ENCODE data around the gene PTPRS.

PTPRS gene

DNA sequence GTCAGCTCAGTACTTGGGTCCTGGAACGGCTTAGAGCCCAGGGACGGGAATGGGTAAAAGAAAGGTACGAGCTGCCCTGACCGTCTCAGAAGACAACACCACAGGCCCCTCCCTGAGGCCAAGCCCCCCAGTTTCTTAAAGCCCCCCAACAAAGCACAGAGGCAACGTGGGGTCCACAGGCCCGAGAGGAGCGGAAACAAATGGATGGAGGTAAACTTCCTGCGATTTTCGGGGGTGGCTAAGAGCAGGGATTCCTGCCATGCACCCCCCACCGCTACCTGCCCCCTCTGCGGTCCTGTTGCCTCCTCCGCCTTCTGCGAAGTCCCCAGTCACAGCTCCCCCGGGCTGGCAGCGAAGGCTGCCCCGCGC, 48.2 kb downstream of the PTPRS start (continued):
- TF ChIP-seq ZNF560 (tag by site-specific recombination; IDR thresholded peaks at IDR 0.05; ENCODE audit: borderline replicate concordance) (no peak), ZNF664 (tag by site-specific recombination; IDR thresholded peaks at IDR 0.05) (no peak), ZNF654 (tag by site-specific recombination; IDR thresholded peaks at IDR 0.05; ENCODE audit: low read depth) (no peak), BCL11A (tag by site-specific recombination; IDR thresholded peaks at IDR 0.05; ENCODE audit: low read depth) (no peak), ZNF658 (tag by site-specific recombination; IDR thresholded peaks at IDR 0.05) (no peak), ZBTB8A (tag by site-specific recombination; IDR thresholded peaks at IDR 0.05) (no peak), ZNF558 (tag by site-specific recombination; IDR thresholded peaks at IDR 0.05) (no peak), ZNF701 (tag by site-specific recombination; IDR thresholded peaks at IDR 0.05) (no peak), ZNF175 (tag by site-specific recombination; IDR thresholded peaks at IDR 0.05) (no peak), ZNF184 (tag by site-specific recombination; IDR thresholded peaks at IDR 0.05) (no peak), SCRT1 (tag by site-specific recombination; IDR thresholded peaks at IDR 0.05; ENCODE audit: borderline replicate concordance) (no peak), ZNF292 (tag by site-specific recombination; IDR thresholded peaks at IDR 0.05; ENCODE audit: borderline replicate concordance, low read depth) (no peak), ZNF830 (tag by site-specific recombination; IDR thresholded peaks at IDR 0.05; ENCODE audit: low read depth) (no peak), ZNF792 (tag by site-specific recombination; IDR thresholded peaks at IDR 0.05) (no peak), ZNF274 (IDR thresholded peaks at IDR 0.05; ENCODE audit: low read length) (no peak), ZNF274 (tag by site-specific recombination; IDR thresholded peaks at IDR 0.05; ENCODE audit: borderline replicate concordance) (no peak), ZBTB20 (tag by site-specific recombination; IDR thresholded peaks at IDR 0.05) (no peak)
- TF ChIP-seq, protein P1, sequence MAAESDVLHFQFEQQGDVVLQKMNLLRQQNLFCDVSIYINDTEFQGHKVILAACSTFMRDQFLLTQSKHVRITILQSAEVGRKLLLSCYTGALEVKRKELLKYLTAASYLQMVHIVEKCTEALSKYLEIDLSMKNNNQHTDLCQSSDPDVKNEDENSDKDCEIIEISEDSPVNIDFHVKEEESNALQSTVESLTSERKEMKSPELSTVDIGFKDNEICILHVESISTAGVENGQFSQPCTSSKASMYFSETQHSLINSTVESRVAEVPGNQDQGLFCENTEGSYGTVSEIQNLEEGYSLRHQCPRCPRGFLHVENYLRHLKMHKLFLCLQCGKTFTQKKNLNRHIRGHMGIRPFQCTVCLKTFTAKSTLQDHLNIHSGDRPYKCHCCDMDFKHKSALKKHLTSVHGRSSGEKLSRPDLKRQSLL (tag by site-specific recombination; IDR thresholded peaks at IDR 0.05), result no peak
- TF ChIP-seq, protein P2, sequence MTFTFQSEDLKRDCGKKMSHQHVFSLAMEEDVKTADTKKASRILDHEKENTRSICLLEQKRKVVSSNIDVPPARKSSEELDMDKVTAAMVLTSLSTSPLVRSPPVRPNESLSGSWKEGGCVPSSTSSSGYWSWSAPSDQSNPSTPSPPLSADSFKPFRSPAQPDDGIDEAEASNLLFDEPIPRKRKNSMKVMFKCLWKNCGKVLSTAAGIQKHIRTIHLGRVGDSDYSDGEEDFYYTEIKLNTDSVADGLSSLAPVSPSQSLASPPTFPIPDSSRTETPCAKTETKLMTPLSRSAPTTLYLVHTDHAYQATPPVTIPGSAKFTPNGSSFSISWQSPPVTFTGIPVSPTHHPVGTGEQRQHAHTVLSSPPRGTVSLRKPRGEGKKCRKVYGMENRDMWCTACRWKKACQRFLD (tag by site-specific recombination; IDR thresholded peaks at IDR 0.05), result no peak
- TF ChIP-seq, protein P3, sequence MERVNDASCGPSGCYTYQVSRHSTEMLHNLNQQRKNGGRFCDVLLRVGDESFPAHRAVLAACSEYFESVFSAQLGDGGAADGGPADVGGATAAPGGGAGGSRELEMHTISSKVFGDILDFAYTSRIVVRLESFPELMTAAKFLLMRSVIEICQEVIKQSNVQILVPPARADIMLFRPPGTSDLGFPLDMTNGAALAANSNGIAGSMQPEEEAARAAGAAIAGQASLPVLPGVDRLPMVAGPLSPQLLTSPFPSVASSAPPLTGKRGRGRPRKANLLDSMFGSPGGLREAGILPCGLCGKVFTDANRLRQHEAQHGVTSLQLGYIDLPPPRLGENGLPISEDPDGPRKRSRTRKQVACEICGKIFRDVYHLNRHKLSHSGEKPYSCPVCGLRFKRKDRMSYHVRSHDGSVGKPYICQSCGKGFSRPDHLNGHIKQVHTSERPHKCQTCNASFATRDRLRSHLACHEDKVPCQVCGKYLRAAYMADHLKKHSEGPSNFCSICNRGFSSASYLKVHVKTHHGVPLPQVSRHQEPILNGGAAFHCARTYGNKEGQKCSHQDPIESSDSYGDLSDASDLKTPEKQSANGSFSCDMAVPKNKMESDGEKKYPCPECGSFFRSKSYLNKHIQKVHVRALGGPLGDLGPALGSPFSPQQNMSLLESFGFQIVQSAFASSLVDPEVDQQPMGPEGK (tag by site-specific recombination; IDR thresholded peaks at IDR 0.05), result peak; percentile 55
- TF ChIP-seq, protein P4, sequence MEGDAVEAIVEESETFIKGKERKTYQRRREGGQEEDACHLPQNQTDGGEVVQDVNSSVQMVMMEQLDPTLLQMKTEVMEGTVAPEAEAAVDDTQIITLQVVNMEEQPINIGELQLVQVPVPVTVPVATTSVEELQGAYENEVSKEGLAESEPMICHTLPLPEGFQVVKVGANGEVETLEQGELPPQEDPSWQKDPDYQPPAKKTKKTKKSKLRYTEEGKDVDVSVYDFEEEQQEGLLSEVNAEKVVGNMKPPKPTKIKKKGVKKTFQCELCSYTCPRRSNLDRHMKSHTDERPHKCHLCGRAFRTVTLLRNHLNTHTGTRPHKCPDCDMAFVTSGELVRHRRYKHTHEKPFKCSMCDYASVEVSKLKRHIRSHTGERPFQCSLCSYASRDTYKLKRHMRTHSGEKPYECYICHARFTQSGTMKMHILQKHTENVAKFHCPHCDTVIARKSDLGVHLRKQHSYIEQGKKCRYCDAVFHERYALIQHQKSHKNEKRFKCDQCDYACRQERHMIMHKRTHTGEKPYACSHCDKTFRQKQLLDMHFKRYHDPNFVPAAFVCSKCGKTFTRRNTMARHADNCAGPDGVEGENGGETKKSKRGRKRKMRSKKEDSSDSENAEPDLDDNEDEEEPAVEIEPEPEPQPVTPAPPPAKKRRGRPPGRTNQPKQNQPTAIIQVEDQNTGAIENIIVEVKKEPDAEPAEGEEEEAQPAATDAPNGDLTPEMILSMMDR (tag by site-specific recombination; IDR thresholded peaks at IDR 0.05), result no peak
- TF ChIP-seq, protein P5, sequence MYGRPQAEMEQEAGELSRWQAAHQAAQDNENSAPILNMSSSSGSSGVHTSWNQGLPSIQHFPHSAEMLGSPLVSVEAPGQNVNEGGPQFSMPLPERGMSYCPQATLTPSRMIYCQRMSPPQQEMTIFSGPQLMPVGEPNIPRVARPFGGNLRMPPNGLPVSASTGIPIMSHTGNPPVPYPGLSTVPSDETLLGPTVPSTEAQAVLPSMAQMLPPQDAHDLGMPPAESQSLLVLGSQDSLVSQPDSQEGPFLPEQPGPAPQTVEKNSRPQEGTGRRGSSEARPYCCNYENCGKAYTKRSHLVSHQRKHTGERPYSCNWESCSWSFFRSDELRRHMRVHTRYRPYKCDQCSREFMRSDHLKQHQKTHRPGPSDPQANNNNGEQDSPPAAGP (tag by site-specific recombination; IDR thresholded peaks at IDR 0.05), result no peak
- TF ChIP-seq, protein P6, sequence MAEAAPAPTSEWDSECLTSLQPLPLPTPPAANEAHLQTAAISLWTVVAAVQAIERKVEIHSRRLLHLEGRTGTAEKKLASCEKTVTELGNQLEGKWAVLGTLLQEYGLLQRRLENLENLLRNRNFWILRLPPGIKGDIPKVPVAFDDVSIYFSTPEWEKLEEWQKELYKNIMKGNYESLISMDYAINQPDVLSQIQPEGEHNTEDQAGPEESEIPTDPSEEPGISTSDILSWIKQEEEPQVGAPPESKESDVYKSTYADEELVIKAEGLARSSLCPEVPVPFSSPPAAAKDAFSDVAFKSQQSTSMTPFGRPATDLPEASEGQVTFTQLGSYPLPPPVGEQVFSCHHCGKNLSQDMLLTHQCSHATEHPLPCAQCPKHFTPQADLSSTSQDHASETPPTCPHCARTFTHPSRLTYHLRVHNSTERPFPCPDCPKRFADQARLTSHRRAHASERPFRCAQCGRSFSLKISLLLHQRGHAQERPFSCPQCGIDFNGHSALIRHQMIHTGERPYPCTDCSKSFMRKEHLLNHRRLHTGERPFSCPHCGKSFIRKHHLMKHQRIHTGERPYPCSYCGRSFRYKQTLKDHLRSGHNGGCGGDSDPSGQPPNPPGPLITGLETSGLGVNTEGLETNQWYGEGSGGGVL (tag by site-specific recombination; IDR thresholded peaks at IDR 0.05), result peak; percentile 89
- TF ChIP-seq, protein P7, sequence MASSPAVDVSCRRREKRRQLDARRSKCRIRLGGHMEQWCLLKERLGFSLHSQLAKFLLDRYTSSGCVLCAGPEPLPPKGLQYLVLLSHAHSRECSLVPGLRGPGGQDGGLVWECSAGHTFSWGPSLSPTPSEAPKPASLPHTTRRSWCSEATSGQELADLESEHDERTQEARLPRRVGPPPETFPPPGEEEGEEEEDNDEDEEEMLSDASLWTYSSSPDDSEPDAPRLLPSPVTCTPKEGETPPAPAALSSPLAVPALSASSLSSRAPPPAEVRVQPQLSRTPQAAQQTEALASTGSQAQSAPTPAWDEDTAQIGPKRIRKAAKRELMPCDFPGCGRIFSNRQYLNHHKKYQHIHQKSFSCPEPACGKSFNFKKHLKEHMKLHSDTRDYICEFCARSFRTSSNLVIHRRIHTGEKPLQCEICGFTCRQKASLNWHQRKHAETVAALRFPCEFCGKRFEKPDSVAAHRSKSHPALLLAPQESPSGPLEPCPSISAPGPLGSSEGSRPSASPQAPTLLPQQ (tag by site-specific recombination; IDR thresholded peaks at IDR 0.05), result no peak
- TF ChIP-seq, protein P8, sequence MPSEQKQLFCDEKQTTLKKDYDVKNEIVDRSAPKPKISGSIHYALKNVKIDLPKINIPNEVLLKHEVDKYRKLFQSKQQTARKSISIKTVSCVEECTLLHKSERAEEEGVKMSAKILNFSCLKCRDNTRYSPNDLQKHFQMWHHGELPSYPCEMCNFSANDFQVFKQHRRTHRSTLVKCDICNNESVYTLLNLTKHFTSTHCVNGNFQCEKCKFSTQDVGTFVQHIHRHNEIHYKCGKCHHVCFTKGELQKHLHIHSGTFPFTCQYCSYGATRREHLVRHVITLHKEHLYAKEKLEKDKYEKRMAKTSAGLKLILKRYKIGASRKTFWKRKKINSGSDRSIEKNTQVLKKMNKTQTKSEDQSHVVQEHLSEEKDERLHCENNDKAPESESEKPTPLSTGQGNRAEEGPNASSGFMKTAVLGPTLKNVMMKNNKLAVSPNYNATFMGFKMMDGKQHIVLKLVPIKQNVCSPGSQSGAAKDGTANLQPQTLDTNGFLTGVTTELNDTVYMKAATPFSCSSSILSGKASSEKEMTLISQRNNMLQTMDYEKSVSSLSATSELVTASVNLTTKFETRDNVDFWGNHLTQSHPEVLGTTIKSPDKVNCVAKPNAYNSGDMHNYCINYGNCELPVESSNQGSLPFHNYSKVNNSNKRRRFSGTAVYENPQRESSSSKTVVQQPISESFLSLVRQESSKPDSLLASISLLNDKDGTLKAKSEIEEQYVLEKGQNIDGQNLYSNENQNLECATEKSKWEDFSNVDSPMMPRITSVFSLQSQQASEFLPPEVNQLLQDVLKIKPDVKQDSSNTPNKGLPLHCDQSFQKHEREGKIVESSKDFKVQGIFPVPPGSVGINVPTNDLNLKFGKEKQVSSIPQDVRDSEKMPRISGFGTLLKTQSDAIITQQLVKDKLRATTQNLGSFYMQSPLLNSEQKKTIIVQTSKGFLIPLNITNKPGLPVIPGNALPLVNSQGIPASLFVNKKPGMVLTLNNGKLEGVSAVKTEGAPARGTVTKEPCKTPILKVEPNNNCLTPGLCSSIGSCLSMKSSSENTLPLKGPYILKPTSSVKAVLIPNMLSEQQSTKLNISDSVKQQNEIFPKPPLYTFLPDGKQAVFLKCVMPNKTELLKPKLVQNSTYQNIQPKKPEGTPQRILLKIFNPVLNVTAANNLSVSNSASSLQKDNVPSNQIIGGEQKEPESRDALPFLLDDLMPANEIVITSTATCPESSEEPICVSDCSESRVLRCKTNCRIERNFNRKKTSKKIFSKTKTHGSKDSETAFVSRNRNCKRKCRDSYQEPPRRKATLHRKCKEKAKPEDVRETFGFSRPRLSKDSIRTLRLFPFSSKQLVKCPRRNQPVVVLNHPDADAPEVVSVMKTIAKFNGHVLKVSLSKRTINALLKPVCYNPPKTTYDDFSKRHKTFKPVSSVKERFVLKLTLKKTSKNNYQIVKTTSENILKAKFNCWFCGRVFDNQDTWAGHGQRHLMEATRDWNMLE (tag by site-specific recombination; conservative IDR thresholded peaks at IDR 0.05; ENCODE audit: low read depth), result no peak
